ENCODE results near the gene TRIM56.

DNA sequence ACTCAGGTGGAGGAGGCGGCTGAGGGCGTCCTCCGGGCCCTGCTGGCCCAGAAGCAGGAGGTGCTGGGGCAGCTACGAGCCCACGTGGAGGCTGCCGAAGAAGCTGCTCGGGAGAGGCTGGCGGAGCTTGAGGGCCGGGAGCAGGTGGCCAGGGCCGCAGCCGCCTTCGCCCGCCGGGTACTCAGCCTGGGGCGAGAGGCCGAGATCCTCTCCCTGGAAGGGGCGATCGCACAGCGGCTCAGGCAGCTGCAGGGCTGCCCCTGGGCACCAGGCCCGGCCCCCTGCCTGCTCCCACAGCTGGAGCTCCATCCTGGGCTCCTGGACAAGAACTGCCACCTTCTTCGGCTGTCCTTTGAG is 2.8 kb downstream of the TRIM56 start:
- TF ChIP-seq, protein P1, sequence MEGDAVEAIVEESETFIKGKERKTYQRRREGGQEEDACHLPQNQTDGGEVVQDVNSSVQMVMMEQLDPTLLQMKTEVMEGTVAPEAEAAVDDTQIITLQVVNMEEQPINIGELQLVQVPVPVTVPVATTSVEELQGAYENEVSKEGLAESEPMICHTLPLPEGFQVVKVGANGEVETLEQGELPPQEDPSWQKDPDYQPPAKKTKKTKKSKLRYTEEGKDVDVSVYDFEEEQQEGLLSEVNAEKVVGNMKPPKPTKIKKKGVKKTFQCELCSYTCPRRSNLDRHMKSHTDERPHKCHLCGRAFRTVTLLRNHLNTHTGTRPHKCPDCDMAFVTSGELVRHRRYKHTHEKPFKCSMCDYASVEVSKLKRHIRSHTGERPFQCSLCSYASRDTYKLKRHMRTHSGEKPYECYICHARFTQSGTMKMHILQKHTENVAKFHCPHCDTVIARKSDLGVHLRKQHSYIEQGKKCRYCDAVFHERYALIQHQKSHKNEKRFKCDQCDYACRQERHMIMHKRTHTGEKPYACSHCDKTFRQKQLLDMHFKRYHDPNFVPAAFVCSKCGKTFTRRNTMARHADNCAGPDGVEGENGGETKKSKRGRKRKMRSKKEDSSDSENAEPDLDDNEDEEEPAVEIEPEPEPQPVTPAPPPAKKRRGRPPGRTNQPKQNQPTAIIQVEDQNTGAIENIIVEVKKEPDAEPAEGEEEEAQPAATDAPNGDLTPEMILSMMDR (IDR thresholded peaks at IDR 0.05) = no peak
- no peak for TF ChIP-seq POLR2A (IDR thresholded peaks at IDR 0.05)
